Mucosa of descending colon (tissue), 3 donors: ENCODE measurements around the gene MADD. TPM values are rescaled to one million over a fixed set of nuclear protein-coding genes. Genes with fewer than 3 reads are reported as not detected.

ENCODE experiments used
- ATAC-seq: fragments of 200-7000 bp; cut with Tn5 transposase; one replicate; pipeline ENCODE4 v1.9.1; 2020; ENCODE audit warnings: mild to moderate bottlenecking, moderate library complexity
- DNase-seq, 3 donors: peaks; one replicate each; pipeline ENCODE4 v3.0.0-alpha.2; 2020
- H3K36me3 ChIP-seq: fragments of 200-600 bp; one replicate; pipeline ENCODE4 v1.8.0; 2021; ENCODE audit warnings: low read depth, mild to moderate bottlenecking
- H3K4me1 ChIP-seq: fragments of 200-600 bp; one replicate; pipeline ENCODE4 v1.8.0; 2021; ENCODE audit warnings: low read depth, mild to moderate bottlenecking
- H3K4me3 ChIP-seq: fragments of 200-600 bp; one replicate; pipeline ENCODE4 v1.8.0; 2021; ENCODE audit warnings: mild to moderate bottlenecking
- H3K9me3 ChIP-seq: fragments of 200-600 bp; one replicate; pipeline ENCODE4 v1.8.0; 2021; ENCODE audit warnings: mild to moderate bottlenecking
- CTCF ChIP-seq: fragments of 200-600 bp; IDR thresholded peaks from one replicate; pipeline ENCODE4 v1.8.0; 2022; ENCODE audit warnings: antibody characterized with exemption, mild to moderate bottlenecking
- intact Hi-C, 2 donors: fragments of 100-400 bp; cut with DNase I in 1 of 2; cut with micrococcal nuclease in 1 of 2; formaldehyde crosslinking; loops; one replicate each; pipeline versions ENCODE4 v1.11.0 to v1.11.1; 2022; cut with DNase I, micrococcal nuclease
- total RNA-seq, 3 donors: library from RNA; stranded (reverse); fragmentation: NEBNext Ultra II Directional in 2 of 3; extraction: Animal tissue kit (Norgen Biotek cat#: 25700) in 2 of 3; gene quantifications; one replicate each; pipeline versions ENCODE4 v1.2.1 to v1.2.4, GENCODE V29; 2021 to 2023
- donor health status: DM: no; HTN: no; CAD: no; lungs with moderate emphysema.
- donor health status: DM: no; HTN: no; CAD: no.
- donor health status: DM: no; HTN: yes; CAD: no.

Gene MADD
- total RNA-seq, 3 donors from 2014 or later, result 45.0 to 69.6 (median 67.3) TPM

DNA sequence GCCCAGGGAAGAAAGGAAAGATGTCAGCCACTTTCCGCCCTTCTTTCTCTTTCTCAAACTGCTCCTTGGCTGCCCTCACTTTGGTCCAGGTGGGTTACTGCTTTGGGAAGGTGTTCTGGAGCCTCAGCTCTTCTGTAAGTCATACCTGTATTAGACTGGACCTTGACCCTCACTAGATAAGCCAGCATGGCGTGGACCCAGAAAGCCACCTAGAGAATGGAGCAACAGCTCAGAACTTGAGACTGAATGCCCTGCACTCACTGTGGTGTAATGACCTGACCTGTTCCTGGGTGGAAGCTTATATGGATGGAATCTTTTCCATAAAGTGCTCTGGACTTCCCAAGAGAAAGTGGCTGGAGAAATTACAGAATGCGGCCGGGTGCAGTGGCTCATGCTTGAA, 36.9 kb upstream of the MADD start:
- H3K4me3 ChIP-seq, result no peak overlapping the region
- no peak for TF ChIP-seq CTCF
- DNase-seq, result no peak
- intact Hi-C loops, result no loop called here
- ATAC-seq, result no peak
- H3K4me1 ChIP-seq, result no peaks in the 10 kb centered on the region
- no peaks in the 10 kb centered on the region for H3K9me3 ChIP-seq
- no peaks in the 10 kb centered on the region for H3K36me3 ChIP-seq

DNA sequence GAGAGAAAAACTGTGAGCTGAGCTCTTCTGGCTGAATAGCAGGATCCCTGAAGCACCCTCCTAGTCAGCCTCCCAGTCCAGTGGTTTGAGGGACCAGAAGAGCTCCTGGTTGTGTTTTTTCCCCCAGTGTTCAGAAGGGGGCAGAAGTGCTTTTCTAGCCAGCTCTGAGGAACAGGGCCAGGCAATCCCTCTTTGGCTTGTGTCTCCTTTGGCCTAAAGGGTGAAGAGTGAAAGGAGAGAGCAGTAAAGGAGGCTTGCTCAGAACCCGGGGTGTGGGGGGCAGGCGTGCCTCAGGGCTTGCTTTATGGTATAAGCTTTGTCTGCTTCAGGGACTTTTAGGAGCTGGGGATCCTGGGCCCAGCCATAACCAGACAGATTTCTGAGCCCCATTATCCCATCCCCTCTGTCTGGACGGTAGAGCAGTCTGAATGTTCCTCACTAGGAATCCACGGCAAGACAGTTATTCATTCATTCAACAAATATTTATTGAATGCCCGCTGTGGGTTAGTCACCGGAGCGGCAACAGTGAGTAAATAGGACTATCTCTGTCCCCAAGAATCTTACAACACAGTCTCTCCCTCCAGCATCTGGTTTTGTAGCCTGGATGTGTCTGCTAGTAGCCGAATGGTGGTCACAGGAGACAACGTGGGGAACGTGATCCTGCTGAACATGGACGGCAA, 35.8 kb upstream of the MADD start:
- H3K4me1 ChIP-seq, result no peaks in the 10 kb centered on the region
- ATAC-seq (peak; percentile 69), DNase-seq (no peak)
- no peaks in the 10 kb centered on the region for H3K9me3 ChIP-seq
- intact Hi-C loops, result no loop called here
- H3K4me3 ChIP-seq, result no peak overlapping the region
- no peaks in the 10 kb centered on the region for H3K36me3 ChIP-seq
- no peak for TF ChIP-seq CTCF

GRCh38 chr11:47234669-47235100, 35.2 kb upstream of the MADD start:
- Histone ChIP-seq H3K36me3 (no peaks in the 10 kb centered on the region), H3K9me3 (no peaks in the 10 kb centered on the region), H3K4me1 (no peaks in the 10 kb centered on the region), H3K4me3 (no peak overlapping the region)
- intact Hi-C loops, result no loop called here
- TF ChIP-seq CTCF, result no peak
- DNase-seq (no peak), ATAC-seq (peak; percentile 72)

- no peak for ATAC-seq
- no peak overlapping the region for H3K4me3 ChIP-seq
- no peaks in the 10 kb centered on the region for H3K36me3 ChIP-seq
- H3K4me1 ChIP-seq, result no peaks in the 10 kb centered on the region
- no peaks in the 10 kb centered on the region for H3K9me3 ChIP-seq
- intact Hi-C loops, result no loop called here
- no peak for DNase-seq
- TF ChIP-seq CTCF, result no peak
Observed at GRCh38 chr11:47235163-47235562, 34.8 kb upstream of the MADD start.

GRCh38 chr11:47236482-47236881, 33.5 kb upstream of the MADD start:
- TF ChIP-seq CTCF, result no peak
- Histone ChIP-seq H3K9me3 (no peaks in the 10 kb centered on the region), H3K4me3 (no peak overlapping the region), H3K4me1 (no peaks in the 10 kb centered on the region), H3K36me3 (no peaks in the 10 kb centered on the region)
- intact Hi-C loops, result no loop called here
- DNase-seq, result no peak
- ATAC-seq, result no peak

DNA sequence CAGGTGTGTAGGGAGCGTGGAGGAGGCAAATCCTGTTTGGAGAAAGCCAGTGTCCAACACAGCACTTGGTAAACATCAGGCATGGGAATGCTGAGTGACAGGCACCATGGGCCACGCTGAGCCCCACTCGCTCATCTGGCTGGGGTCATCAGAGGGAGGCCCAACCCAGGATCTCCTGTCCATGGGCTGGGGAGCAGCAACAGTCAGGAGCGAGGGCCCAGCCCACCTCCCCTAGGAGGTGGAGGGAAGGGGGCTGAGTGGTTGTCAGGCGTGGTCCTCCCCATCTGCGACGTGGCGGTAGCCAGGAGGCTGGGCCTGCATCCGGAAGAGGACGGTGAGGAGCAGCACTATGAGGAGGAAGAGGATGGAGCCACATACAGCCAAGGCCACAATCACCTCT, 30.1 kb upstream of the MADD start:
- no peak for TF ChIP-seq CTCF
- DNase-seq, result no peak
- no peaks in the 10 kb centered on the region for H3K4me1 ChIP-seq
- intact Hi-C loops, result no loop called here
- H3K4me3 ChIP-seq, result no peak overlapping the region
- ATAC-seq, result no peak
- no peaks in the 10 kb centered on the region for H3K9me3 ChIP-seq
- H3K36me3 ChIP-seq, result no peaks in the 10 kb centered on the region
